HG02588 (cell line): ENCODE measurements around the gene DTX4.
A peak's percentile ranks its signal among the peaks of the same experiment; 100 is the strongest.

Experiments used
- ATAC-seq: cut with Tn5 transposase; IDR thresholded peaks from one replicate; pipeline ENCODE4 v1.9.1; 2021; ENCODE audit warnings: mild to moderate bottlenecking, moderate library complexity; ENCODE audit not compliant: unreplicated experiment

The DTX4 gene

GRCh38 chr11:59189986-59190385 is 18.1 kb downstream of the DTX4 start:
- no peak for ATAC-seq

- ATAC-seq: no peak
These were observed 19.2 kb downstream of the DTX4 start for GRCh38 chr11:59191095-59191494.

- no peak for ATAC-seq
These were observed 20.0 kb downstream of the DTX4 start for GRCh38 chr11:59191890-59192289.

- ATAC-seq: no peak
These were observed 20.6 kb downstream of the DTX4 start for GRCh38 chr11:59192446-59193020.

GRCh38 chr11:59193587-59194130 is 21.7 kb downstream of the DTX4 start:
- no peak for ATAC-seq

GRCh38 chr11:59195586-59195985 is 23.7 kb downstream of the DTX4 start:
- ATAC-seq: no peak

- no peak for ATAC-seq
These were observed 24.8 kb downstream of the DTX4 start for GRCh38 chr11:59196777-59197176.

GRCh38 chr11:59197991-59198390 is 26.1 kb downstream of the DTX4 start:
- no peak for ATAC-seq

- no peak for ATAC-seq
These were observed 26.8 kb downstream of the DTX4 start for GRCh38 chr11:59198726-59199125.

- ATAC-seq: peak; percentile 40
These were observed 27.9 kb downstream of the DTX4 start for GRCh38 chr11:59199546-59200422.

- ATAC-seq: peak; percentile 37
These were observed 28.5 kb downstream of the DTX4 start for GRCh38 chr11:59200423-59200746.

GRCh38 chr11:59201353-59201752 is 29.4 kb downstream of the DTX4 start:
- no peak for ATAC-seq

GRCh38 chr11:59204746-59205145 is 32.8 kb downstream of the DTX4 start:
- no peak for ATAC-seq

GRCh38 chr11:59205648-59206047 is 33.7 kb downstream of the DTX4 start:
- no peak for ATAC-seq

GRCh38 chr11:59206635-59207034 is 34.7 kb downstream of the DTX4 start:
- no peak for ATAC-seq

GRCh38 chr11:59207988-59208451 is 36.1 kb downstream of the DTX4 start:
- ATAC-seq: peak; percentile 69

- ATAC-seq: no peak
These were observed 37.0 kb downstream of the DTX4 start for GRCh38 chr11:59208956-59209355.

GRCh38 chr11:59212222-59212621 is 40.3 kb downstream of the DTX4 start:
- ATAC-seq: no peak

- ATAC-seq: no peak
These were observed 41.1 kb downstream of the DTX4 start, which contains the start of gene MPEG1 for GRCh38 chr11:59212744-59213631. Gene MPEG1 (minus strand): TSS chr11:59212927. CDS start chr11:59212865, 62 bp downstream.

- no peak for ATAC-seq
These were observed 42.4 kb downstream of the DTX4 start for GRCh38 chr11:59214141-59214893.
